ENCODE measurements around the gene BRD4. TPM values are rescaled to one million over a fixed set of nuclear protein-coding genes. Genes with fewer than 3 reads are reported as not detected.

BRD4 gene
- total and polyA plus RNA-seq, 10 of the 15 experiments (the other 5 are each of a cell fraction or from before 2014, with no cell fraction given), result 5.3 to 84.4 (median 11.8) TPM

DNA sequence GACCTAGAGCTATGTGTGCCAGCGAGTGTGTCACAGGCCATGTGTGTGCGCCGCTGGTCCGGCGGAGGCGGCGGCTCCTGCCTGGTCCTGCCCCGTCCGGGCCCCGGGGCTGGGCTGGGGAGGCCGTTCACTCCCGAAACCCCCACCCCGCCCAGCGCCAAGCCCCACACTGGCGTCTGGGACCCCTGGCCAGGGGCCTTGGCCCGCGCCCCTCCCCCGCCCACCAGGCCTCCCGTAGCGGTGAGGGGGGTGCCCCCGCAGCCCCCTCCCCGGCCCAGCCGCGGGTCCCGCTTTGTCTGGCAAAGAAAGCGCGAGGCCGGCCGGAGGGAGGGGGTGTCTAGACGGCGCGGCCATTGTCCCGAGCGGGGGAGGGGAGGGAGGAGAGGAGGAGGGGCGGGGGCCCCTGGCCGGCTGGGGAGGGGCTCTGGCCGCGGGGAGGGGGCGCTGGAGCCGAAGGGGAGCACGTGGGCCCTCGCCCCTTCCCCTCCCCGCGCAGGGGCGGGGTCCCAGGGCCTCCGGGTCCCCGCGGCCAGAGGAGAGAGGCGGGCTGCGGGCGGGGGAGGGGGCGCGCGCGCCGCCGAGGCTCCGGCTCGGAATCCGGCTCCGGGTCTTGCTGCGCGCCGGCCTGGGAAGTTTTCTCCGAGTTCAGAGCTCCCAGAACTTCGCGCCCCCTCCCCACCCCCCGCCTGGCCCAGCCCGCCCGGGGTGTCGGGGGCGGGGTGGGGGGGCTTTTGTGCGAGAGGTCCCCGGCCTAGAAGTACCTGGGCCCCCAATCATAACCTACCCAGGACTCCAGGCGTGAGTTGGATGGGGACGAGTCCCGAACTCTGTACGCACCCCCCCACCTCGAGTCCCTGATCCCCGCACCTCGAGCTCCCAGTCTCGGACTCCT, 132.4 kb downstream of the BRD4 start (continued):
- TF ChIP-seq SKIL (IDR thresholded peaks at IDR 0.05; ENCODE audit: low read depth, poor library complexity, severe bottlenecking), result no peak
- TF ChIP-seq, protein P1, sequence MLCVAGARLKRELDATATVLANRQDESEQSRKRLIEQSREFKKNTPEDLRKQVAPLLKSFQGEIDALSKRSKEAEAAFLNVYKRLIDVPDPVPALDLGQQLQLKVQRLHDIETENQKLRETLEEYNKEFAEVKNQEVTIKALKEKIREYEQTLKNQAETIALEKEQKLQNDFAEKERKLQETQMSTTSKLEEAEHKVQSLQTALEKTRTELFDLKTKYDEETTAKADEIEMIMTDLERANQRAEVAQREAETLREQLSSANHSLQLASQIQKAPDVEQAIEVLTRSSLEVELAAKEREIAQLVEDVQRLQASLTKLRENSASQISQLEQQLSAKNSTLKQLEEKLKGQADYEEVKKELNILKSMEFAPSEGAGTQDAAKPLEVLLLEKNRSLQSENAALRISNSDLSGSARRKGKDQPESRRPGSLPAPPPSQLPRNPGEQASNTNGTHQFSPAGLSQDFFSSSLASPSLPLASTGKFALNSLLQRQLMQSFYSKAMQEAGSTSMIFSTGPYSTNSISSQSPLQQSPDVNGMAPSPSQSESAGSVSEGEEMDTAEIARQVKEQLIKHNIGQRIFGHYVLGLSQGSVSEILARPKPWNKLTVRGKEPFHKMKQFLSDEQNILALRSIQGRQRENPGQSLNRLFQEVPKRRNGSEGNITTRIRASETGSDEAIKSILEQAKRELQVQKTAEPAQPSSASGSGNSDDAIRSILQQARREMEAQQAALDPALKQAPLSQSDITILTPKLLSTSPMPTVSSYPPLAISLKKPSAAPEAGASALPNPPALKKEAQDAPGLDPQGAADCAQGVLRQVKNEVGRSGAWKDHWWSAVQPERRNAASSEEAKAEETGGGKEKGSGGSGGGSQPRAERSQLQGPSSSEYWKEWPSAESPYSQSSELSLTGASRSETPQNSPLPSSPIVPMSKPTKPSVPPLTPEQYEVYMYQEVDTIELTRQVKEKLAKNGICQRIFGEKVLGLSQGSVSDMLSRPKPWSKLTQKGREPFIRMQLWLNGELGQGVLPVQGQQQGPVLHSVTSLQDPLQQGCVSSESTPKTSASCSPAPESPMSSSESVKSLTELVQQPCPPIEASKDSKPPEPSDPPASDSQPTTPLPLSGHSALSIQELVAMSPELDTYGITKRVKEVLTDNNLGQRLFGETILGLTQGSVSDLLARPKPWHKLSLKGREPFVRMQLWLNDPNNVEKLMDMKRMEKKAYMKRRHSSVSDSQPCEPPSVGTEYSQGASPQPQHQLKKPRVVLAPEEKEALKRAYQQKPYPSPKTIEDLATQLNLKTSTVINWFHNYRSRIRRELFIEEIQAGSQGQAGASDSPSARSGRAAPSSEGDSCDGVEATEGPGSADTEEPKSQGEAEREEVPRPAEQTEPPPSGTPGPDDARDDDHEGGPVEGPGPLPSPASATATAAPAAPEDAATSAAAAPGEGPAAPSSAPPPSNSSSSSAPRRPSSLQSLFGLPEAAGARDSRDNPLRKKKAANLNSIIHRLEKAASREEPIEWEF (IDR thresholded peaks at IDR 0.05; ENCODE audit: insufficient replicate concordance, low read depth, low read length), result no peak
- TF ChIP-seq RB1 (IDR thresholded peaks at IDR 0.05; ENCODE audit: borderline replicate concordance), result no peak
- no peak for TF ChIP-seq ZNF24 (IDR thresholded peaks at IDR 0.05)
- no peak for TF ChIP-seq MYB (IDR thresholded peaks at IDR 0.05; ENCODE audit: borderline replicate concordance, low read depth, low read length)
- no peak for TF ChIP-seq NR2C1 (IDR thresholded peaks at IDR 0.05)
- no peak for TF ChIP-seq RFX5 (IDR thresholded peaks at IDR 0.05; ENCODE audit: low read depth, low read length)
- TF ChIP-seq ZBED1 (IDR thresholded peaks at IDR 0.05; ENCODE audit: borderline replicate concordance), result no peak
- TF ChIP-seq DPF2 (IDR thresholded peaks at IDR 0.05), result no peak
